ENCODE measurements around the gene ZC3H12A.
"Not testable (repeated sequence)": the region's sequence is repeated elsewhere in the genome, so short reads cannot be mapped to it uniquely, and the experiment has no call there.

The ZC3H12A gene

DNA sequence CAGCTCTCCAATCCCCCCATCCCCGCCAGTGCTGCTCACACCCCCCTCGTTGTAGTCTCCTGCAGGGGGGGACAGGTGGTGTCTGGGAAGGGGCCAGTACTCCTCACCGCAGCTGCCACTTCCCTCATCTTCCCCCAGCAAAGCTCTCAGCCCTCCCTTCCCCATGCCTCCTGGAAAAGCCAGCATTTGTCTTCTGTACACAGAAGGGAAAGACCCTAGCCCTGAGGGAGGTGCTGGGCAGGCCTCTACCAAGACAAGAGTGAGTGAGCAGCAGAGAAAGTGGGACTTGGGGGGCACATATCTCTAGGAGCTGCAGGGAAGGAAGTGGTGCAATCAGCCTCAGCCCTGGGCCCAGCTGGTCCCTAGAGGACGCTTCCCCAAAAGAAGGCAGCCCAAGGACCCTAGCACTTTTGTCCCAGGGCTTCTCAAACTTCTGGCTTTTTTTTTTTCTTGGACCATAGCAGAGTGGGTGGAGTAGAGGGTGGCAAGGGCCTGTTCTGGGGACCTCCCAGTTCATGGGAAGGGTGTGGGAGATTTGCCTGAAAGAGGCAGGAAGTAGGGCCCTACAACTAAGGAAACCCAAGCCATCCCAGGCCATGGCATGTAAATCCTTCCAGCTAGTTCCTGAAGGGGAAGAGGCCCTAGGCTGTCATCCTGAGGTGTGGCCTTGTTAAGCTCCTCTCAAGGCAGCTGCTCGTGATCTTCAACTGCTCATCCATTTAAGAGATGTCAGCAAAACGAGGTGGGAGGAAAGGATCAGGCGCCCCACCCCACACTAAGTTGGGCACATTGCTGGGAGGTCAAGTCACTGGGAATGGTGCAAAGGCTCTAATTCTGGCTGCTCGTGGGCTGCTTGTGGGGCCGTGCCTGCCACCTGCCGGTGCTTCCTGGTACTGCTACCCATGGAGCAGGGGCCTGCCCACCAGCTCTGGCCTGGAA is 12.6 kb downstream of the ZC3H12A start:
- no peak overlapping the region for H3K4me3 ChIP-seq (ENCODE audit: low read depth, low read length)
- peaks cover 33% of the 10 kb centered on the region for H3K36me3 ChIP-seq (ENCODE audit: control insufficient read depth, insufficient read depth, low read length)
- no peak overlapping the region for H3K27ac ChIP-seq (ENCODE audit: low read depth, low read length)
- no peak overlapping the region for H3K9ac ChIP-seq (ENCODE audit: low read depth, low read length)
- H3K27me3 ChIP-seq (ENCODE audit: control insufficient read depth, insufficient read depth, low read length), result no peaks in the 10 kb centered on the region
- H3K4me1 ChIP-seq (ENCODE audit: control insufficient read depth, insufficient read depth, low read length), result no peaks in the 10 kb centered on the region
- H3K9me3 ChIP-seq (ENCODE audit: control insufficient read depth, insufficient read depth, low read length), result no peaks in the 10 kb centered on the region

DNA sequence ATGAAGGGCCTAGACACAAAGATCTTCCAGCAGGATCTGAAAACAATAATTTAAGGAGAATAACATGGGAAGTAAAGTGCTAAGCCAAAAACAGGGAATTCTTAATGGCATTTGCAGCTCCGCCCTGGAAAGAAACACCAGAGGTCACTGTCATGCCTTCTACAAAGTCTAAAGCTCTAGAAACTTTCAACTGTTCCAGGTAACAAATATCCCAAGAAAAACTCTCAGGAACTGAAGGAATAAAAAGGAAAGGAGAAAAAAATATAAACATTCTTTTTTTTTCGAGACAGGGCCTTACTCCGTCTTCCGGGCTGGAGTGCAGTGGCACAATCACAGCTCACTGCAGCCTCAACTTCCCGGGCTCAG is 13.2 kb downstream of the ZC3H12A start:
- Histone ChIP-seq H3K9me3 (ENCODE audit: control insufficient read depth, insufficient read depth, low read length) (no peaks in the 10 kb centered on the region), H3K27me3 (ENCODE audit: control insufficient read depth, insufficient read depth, low read length) (no peaks in the 10 kb centered on the region), H3K4me1 (ENCODE audit: control insufficient read depth, insufficient read depth, low read length) (no peaks in the 10 kb centered on the region), H3K4me3 (ENCODE audit: low read depth, low read length) (no peak overlapping the region), H3K36me3 (ENCODE audit: control insufficient read depth, insufficient read depth, low read length) (peaks cover 31% of the 10 kb centered on the region), H3K9ac (ENCODE audit: low read depth, low read length) (no peak overlapping the region), H3K27ac (ENCODE audit: low read depth, low read length) (no peak overlapping the region)

DNA sequence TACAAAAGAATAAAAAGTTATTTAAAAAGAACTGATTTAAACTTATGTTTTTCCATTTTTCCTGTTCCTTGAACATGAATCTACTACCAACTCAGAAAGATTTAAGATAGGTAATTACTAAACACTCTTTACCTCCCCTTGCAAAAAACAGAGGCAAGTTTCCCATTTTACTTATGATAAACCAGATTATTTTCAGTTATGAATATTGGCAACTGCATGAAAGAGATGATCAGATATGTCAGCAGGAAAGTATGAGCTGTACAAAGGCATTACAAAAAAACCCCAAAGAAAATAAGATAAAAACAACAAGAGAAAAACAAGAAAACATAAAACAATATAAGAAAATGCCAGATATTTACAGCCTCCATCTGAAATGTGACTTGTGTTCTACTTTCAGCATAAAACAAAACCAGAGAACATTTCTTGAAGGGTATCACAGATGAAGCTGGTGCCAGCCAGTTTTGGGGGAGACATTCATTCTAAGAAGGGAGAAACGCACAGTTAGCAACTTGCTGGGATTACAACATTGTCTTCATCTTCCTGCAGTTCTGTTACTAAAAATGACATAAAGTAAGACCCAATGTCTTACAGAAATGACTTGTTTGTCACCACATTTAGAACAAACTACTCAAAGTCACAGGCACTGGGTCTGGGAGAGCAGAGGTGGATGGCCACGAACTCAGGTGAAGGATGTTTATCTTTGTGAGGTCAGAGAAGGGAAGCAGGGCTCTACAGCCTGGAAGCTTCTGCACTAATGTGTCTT is 19.1 kb downstream of the ZC3H12A start:
- Histone ChIP-seq H3K27me3 (ENCODE audit: control insufficient read depth, insufficient read depth, low read length) (no peaks in the 10 kb centered on the region), H3K27ac (ENCODE audit: low read depth, low read length) (no peak overlapping the region), H3K4me3 (ENCODE audit: low read depth, low read length) (no peak overlapping the region), H3K4me1 (ENCODE audit: control insufficient read depth, insufficient read depth, low read length) (no peaks in the 10 kb centered on the region), H3K36me3 (ENCODE audit: control insufficient read depth, insufficient read depth, low read length) (peaks cover 44% of the 10 kb centered on the region), H3K9ac (ENCODE audit: low read depth, low read length) (no peak overlapping the region), H3K9me3 (ENCODE audit: control insufficient read depth, insufficient read depth, low read length) (no peaks in the 10 kb centered on the region)

DNA sequence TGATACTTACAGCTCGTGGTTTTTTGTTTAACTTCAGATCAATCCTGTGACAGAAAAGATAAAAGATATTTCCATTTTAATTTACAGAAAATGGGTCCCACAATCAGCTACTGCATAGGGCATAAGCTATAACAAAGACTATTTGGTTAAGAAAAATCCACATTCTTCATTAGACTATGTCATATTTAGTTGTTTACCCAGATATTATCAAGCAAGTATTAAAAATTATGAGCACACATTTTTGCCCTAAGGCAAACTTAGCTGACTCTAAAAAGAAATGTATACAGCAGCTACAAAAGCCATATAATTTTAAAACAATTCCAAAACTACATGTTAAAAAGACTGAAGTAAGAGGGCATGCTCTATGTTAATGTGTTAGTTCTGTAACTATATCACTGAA is 21.5 kb downstream of the ZC3H12A start:
- H3K27me3 ChIP-seq (ENCODE audit: control insufficient read depth, insufficient read depth, low read length), result no peaks in the 10 kb centered on the region
- H3K4me3 ChIP-seq (ENCODE audit: low read depth, low read length), result no peak overlapping the region
- H3K36me3 ChIP-seq (ENCODE audit: control insufficient read depth, insufficient read depth, low read length), result peaks cover 58% of the 10 kb centered on the region
- no peak overlapping the region for H3K27ac ChIP-seq (ENCODE audit: low read depth, low read length)
- H3K9ac ChIP-seq (ENCODE audit: low read depth, low read length), result no peak overlapping the region
- no peaks in the 10 kb centered on the region for H3K9me3 ChIP-seq (ENCODE audit: control insufficient read depth, insufficient read depth, low read length)
- H3K4me1 ChIP-seq (ENCODE audit: control insufficient read depth, insufficient read depth, low read length), result no peaks in the 10 kb centered on the region

GRCh38 chr1:37497832-37498231 is 23.5 kb downstream of the ZC3H12A start:
- H3K4me3 ChIP-seq (ENCODE audit: low read depth, low read length), result no peak overlapping the region
- H3K9me3 ChIP-seq (ENCODE audit: control insufficient read depth, insufficient read depth, low read length), result no peaks in the 10 kb centered on the region
- H3K9ac ChIP-seq (ENCODE audit: low read depth, low read length), result no peak overlapping the region
- H3K27me3 ChIP-seq (ENCODE audit: control insufficient read depth, insufficient read depth, low read length), result no peaks in the 10 kb centered on the region
- no peak overlapping the region for H3K27ac ChIP-seq (ENCODE audit: low read depth, low read length)
- peaks cover 61% of the 10 kb centered on the region for H3K36me3 ChIP-seq (ENCODE audit: control insufficient read depth, insufficient read depth, low read length)
- no peaks in the 10 kb centered on the region for H3K4me1 ChIP-seq (ENCODE audit: control insufficient read depth, insufficient read depth, low read length)

DNA sequence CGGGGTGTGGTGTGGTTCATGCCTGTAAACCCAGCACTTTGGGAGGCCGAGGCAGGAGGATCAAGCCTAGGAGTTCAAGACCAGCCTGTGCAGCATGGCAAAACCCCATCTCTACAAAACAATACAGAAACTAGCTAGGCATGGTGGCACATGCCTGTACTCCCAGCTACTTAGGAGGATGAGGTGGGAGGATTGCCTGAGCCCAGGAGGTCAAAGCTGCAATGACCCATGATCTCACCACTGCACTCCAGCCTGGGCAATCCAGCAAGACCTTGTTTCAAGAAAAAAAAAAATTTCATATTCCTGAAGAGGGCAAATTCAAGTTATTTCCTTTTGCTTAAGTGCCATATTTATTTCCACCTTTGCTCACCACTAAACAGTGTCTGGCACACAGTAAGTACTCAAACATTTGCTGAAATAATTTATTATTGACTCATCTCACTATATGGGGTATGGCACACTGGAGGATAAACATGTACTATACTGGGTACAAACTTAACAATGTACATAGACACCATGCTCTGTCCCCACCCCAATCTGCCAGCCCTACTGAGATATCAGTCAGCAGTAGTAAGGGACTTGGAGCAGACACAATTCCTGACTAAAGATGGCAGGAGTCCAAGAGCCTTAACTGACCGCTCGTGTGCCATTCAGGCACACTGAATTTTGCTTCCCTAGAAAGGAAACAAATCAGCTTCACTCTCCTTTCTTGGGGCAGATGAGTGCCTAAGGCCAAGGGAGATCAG is 24.7 kb downstream of the ZC3H12A start:
- Histone ChIP-seq H3K27me3 (ENCODE audit: control insufficient read depth, insufficient read depth, low read length) (no peaks in the 10 kb centered on the region), H3K4me1 (ENCODE audit: control insufficient read depth, insufficient read depth, low read length) (no peaks in the 10 kb centered on the region), H3K9me3 (ENCODE audit: control insufficient read depth, insufficient read depth, low read length) (no peaks in the 10 kb centered on the region), H3K27ac (ENCODE audit: low read depth, low read length) (no peak overlapping the region), H3K9ac (ENCODE audit: low read depth, low read length) (no peak overlapping the region), H3K36me3 (ENCODE audit: control insufficient read depth, insufficient read depth, low read length) (peaks cover 57% of the 10 kb centered on the region), H3K4me3 (ENCODE audit: low read depth, low read length) (no peak overlapping the region)

GRCh38 chr1:37501661-37502060 is 27.3 kb downstream of the ZC3H12A start:
- no peaks in the 10 kb centered on the region for H3K9me3 ChIP-seq (ENCODE audit: control insufficient read depth, insufficient read depth, low read length)
- H3K4me3 ChIP-seq (ENCODE audit: low read depth, low read length), result no peak overlapping the region
- H3K4me1 ChIP-seq (ENCODE audit: control insufficient read depth, insufficient read depth, low read length), result no peaks in the 10 kb centered on the region
- no peak overlapping the region for H3K27ac ChIP-seq (ENCODE audit: low read depth, low read length)
- peaks cover 55% of the 10 kb centered on the region for H3K36me3 ChIP-seq (ENCODE audit: control insufficient read depth, insufficient read depth, low read length)
- H3K27me3 ChIP-seq (ENCODE audit: control insufficient read depth, insufficient read depth, low read length), result no peaks in the 10 kb centered on the region
- H3K9ac ChIP-seq (ENCODE audit: low read depth, low read length), result no peak overlapping the region

DNA sequence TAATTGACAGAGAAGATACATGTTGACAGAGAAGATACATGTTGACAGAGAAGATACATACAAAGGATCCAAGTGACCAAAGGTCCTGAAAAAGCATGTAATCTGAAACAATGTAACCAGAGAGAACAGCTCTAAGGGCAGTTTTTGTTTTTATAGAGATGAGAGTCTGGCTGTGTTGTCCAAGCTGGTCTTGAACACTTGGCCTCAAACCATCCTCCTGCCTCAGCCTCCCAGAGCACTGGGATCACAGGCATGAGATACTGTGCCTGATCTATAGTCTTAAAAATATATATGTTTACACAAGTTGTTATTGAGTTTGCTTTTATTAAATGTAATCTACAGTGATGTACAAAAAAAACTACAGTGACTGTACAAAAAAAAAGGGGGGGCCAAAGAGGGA is 27.7 kb downstream of the ZC3H12A start:
- Histone ChIP-seq H3K27ac (ENCODE audit: low read depth, low read length) (no peak overlapping the region), H3K27me3 (ENCODE audit: control insufficient read depth, insufficient read depth, low read length) (no peaks in the 10 kb centered on the region), H3K36me3 (ENCODE audit: control insufficient read depth, insufficient read depth, low read length) (peaks cover 58% of the 10 kb centered on the region), H3K4me3 (ENCODE audit: low read depth, low read length) (no peak overlapping the region), H3K4me1 (ENCODE audit: control insufficient read depth, insufficient read depth, low read length) (no peaks in the 10 kb centered on the region), H3K9me3 (ENCODE audit: control insufficient read depth, insufficient read depth, low read length) (no peaks in the 10 kb centered on the region), H3K9ac (ENCODE audit: low read depth, low read length) (no peak overlapping the region)

- not testable (repeated sequence) for H3K9me3 ChIP-seq (ENCODE audit: control insufficient read depth, insufficient read depth, low read length); H3K9ac ChIP-seq (ENCODE audit: low read depth, low read length); H3K4me1 ChIP-seq (ENCODE audit: control insufficient read depth, insufficient read depth, low read length); H3K4me3 ChIP-seq (ENCODE audit: low read depth, low read length); H3K27ac ChIP-seq (ENCODE audit: low read depth, low read length); H3K27me3 ChIP-seq (ENCODE audit: control insufficient read depth, insufficient read depth, low read length)
- H3K36me3 ChIP-seq (ENCODE audit: control insufficient read depth, insufficient read depth, low read length), result peaks cover 61% of the 10 kb centered on the region
Measured at GRCh38 chr1:37502791-37503190, 28.4 kb downstream of the ZC3H12A start.

- H3K9ac ChIP-seq (ENCODE audit: low read depth, low read length), result no peak overlapping the region
- peaks cover 51% of the 10 kb centered on the region for H3K36me3 ChIP-seq (ENCODE audit: control insufficient read depth, insufficient read depth, low read length)
Measured at GRCh38 chr1:37506740-37507139, 32.4 kb downstream of the ZC3H12A start.

More at GRCh38 chr1:37506740-37507139, 32.4 kb downstream of the ZC3H12A start:
- Histone ChIP-seq H3K9me3 (ENCODE audit: control insufficient read depth, insufficient read depth, low read length) (no peaks in the 10 kb centered on the region), H3K4me3 (ENCODE audit: low read depth, low read length) (no peak overlapping the region), H3K27ac (ENCODE audit: low read depth, low read length) (no peak overlapping the region), H3K27me3 (ENCODE audit: control insufficient read depth, insufficient read depth, low read length) (no peaks in the 10 kb centered on the region), H3K4me1 (ENCODE audit: control insufficient read depth, insufficient read depth, low read length) (no peaks in the 10 kb centered on the region)
